OCI-LY3 (cell line): ENCODE measurements around the gene FAM107B.

Experiments
- CTCF ChIP-seq: fragments of 200-600, 300-600 bp; sonication (generic); IDR thresholded peaks from 2 replicates; pipeline ENCODE4 v1.5.1; 2014; ENCODE audit warnings: antibody characterized with exemption, low read length, low read depth
- EZH2phosphoT487 ChIP-seq: fragments of 200-600 bp; shearing (Covaris generic); IDR thresholded peaks from 2 replicates; pipeline ENCODE4 v1.6.1; 2018; ENCODE audit warnings: antibody characterized with exemption, mixed run types, low read depth

- TF ChIP-seq CTCF (no peak), EZH2phosphoT487 (no peak)
Observed at GRCh38 chr10:14550471-14550981, 224.2 kb downstream of the FAM107B start.
